Measurements from ENCODE around the gene DMP1.
"Not testable (repeated sequence)": the region's sequence is repeated elsewhere in the genome, so short reads cannot be mapped to it uniquely, and the experiment has no call there.

DMP1 gene

GRCh38 chr4:87688316-87688715 lies 38.2 kb downstream of the DMP1 start:
- no peak for DNase-seq (ENCODE audit: low read depth)

- not testable (repeated sequence) for DNase-seq (ENCODE audit: low read depth)
Observed at GRCh38 chr4:87690947-87691346, 40.9 kb downstream of the DMP1 start.

- not testable (repeated sequence) for DNase-seq (ENCODE audit: low read depth)
Observed at GRCh38 chr4:87692060-87692459, 42.0 kb downstream of the DMP1 start.

GRCh38 chr4:87697272-87697671 lies 47.2 kb downstream of the DMP1 start:
- DNase-seq (ENCODE audit: low read depth): no peak

GRCh38 chr4:87697945-87698344 lies 47.9 kb downstream of the DMP1 start:
- no peak for DNase-seq (ENCODE audit: low read depth)

GRCh38 chr4:87698394-87698793 lies 48.3 kb downstream of the DMP1 start:
- DNase-seq (ENCODE audit: low read depth): no peak

GRCh38 chr4:87704001-87704400 lies 53.9 kb downstream of the DMP1 start:
- no peak for DNase-seq (ENCODE audit: low read depth)

- no peak for DNase-seq (ENCODE audit: low read depth)
Observed at GRCh38 chr4:87707279-87707918, 57.3 kb downstream of the DMP1 start.
